WTC11 (cell line): ENCODE results near the gene STAP2. TPM values are rescaled to one million over a fixed set of nuclear protein-coding genes. Genes with fewer than 3 reads are reported as not detected.

Experiments
- ATAC-seq: fragments of 200-7000 bp; cut with Tn5 transposase; 2 replicates; pipeline ENCODE4 v1.10.0; 2021; ENCODE audit warnings: mild to moderate bottlenecking, moderate library complexity
- CTCF ChIA-PET: fragments of 300-600 bp; sonication (Branson Sonifier 250); formaldehyde crosslinking; loops from one replicate; lab custom pipeline; 2021; ENCODE audit warnings: antibody characterized with exemption; lab: Charles Lee
- POLR2A ChIA-PET: fragments of 350-600 bp; sonication (Branson Sonifier 250); formaldehyde crosslinking; loops from one replicate; lab custom pipeline; 2021; ENCODE audit warnings: antibody characterized with exemption; lab: Charles Lee
- DNase-seq: peaks from one replicate; pipeline ENCODE4 v3.0.0; 2021; ENCODE audit warnings: low spot score
- H3K27ac Mint-ChIP-seq: 2 replicates; pipeline ENCODE4 v1.8.0; 2021; ENCODE audit warnings: mixed read lengths
- H3K27me3 Mint-ChIP-seq: 2 replicates; pipeline ENCODE4 v1.8.0; 2021; ENCODE audit warnings: low read depth, mild to moderate bottlenecking, moderate library complexity, mixed read lengths
- H3K36me3 Mint-ChIP-seq: 2 replicates; pipeline ENCODE4 v1.8.0; 2021; ENCODE audit warnings: mixed read lengths
- H3K4me1 Mint-ChIP-seq: 2 replicates; pipeline ENCODE4 v1.8.0; 2022; ENCODE audit warnings: mixed read lengths
- H3K4me3 Mint-ChIP-seq: 2 replicates; pipeline ENCODE4 v1.8.0; 2021; ENCODE audit warnings: mild to moderate bottlenecking, moderate library complexity, mixed read lengths
- H3K9me3 Mint-ChIP-seq: 2 replicates; pipeline ENCODE4 v1.8.0; 2021; ENCODE audit warnings: mixed read lengths
- ATF1 ChIP-seq: sonication (generic); formaldehyde crosslinking; IDR thresholded peaks from 2 replicates; pipeline ENCODE4 v1.8.1; 2023; ENCODE audit warnings: mild to moderate bottlenecking, moderate library complexity, missing genetic modification reagents
- CBFB ChIP-seq: sonication (generic); formaldehyde crosslinking; IDR thresholded peaks from 2 replicates; pipeline ENCODE4 v1.8.1; 2022; ENCODE audit warnings: mild to moderate bottlenecking, low read depth, missing genetic modification reagents
- CREM ChIP-seq: sonication (generic); formaldehyde crosslinking; IDR thresholded peaks from 2 replicates; pipeline ENCODE4 v1.8.1; 2022; ENCODE audit warnings: mild to moderate bottlenecking, missing genetic modification reagents, moderate library complexity
- ETV6 ChIP-seq: sonication (generic); formaldehyde crosslinking; IDR thresholded peaks from 2 replicates; pipeline ENCODE4 v1.8.1; 2022; ENCODE audit warnings: mild to moderate bottlenecking, missing genetic modification reagents
- NFYB ChIP-seq: sonication (generic); formaldehyde crosslinking; conservative IDR thresholded peaks from 2 replicates; pipeline ENCODE4 v1.8.0; 2022; ENCODE audit warnings: low read depth, missing genetic modification reagents
- SMAD3 ChIP-seq: sonication (generic); formaldehyde crosslinking; IDR thresholded peaks from 2 replicates; pipeline ENCODE4 v1.8.0; 2022; ENCODE audit warnings: missing genetic modification reagents, mild to moderate bottlenecking, borderline replicate concordance
- TP53 ChIP-seq: sonication (generic); formaldehyde crosslinking; IDR thresholded peaks from 2 replicates; pipeline ENCODE4 v1.8.1; 2023; ENCODE audit warnings: mild to moderate bottlenecking, missing genetic modification reagents
- ZNF121 ChIP-seq: sonication (generic); formaldehyde crosslinking; IDR thresholded peaks from 2 replicates; pipeline ENCODE4 v1.8.0; 2023; ENCODE audit warnings: missing genetic modification reagents
- ZNF317 ChIP-seq: sonication (generic); formaldehyde crosslinking; IDR thresholded peaks from 2 replicates; pipeline ENCODE4 v1.8.1; 2023; ENCODE audit warnings: low read depth, mild to moderate bottlenecking, moderate library complexity, missing genetic modification reagents, borderline replicate concordance
- ZNF396 ChIP-seq: fragments of 250-450 bp; sonication (Bioruptor Pico); IDR thresholded peaks from 2 replicates; pipeline ENCODE4 v1.8.0; 2021; ENCODE audit warnings: mild to moderate bottlenecking, moderate library complexity, borderline replicate concordance
- total RNA-seq: library from RNA; stranded (reverse); gene quantifications from 3 replicates; pipeline ENCODE4 v1.2.3, GENCODE V29; 2021
- TF ChIP-seq, protein P1 (sequence below): fragments of 250-450 bp; sonication (Bioruptor Pico); conservative IDR thresholded peaks from 2 replicates; pipeline ENCODE4 v1.9.0; 2021; ENCODE audit warnings: mild to moderate bottlenecking
- TF ChIP-seq, protein P2 (sequence below): sonication (generic); formaldehyde crosslinking; IDR thresholded peaks from 2 replicates; pipeline ENCODE4 v1.8.1; 2022; ENCODE audit warnings: mild to moderate bottlenecking, missing genetic modification reagents, moderate library complexity, borderline replicate concordance
- TF ChIP-seq, protein P3 (sequence below): sonication (generic); formaldehyde crosslinking; IDR thresholded peaks from 2 replicates; pipeline ENCODE4 v1.8.1; 2023; ENCODE audit warnings: mild to moderate bottlenecking, missing genetic modification reagents, borderline replicate concordance
- TF ChIP-seq, protein P4 (sequence below): sonication (generic); formaldehyde crosslinking; IDR thresholded peaks from 2 replicates; pipeline ENCODE4 v1.8.1; 2023; ENCODE audit warnings: mild to moderate bottlenecking, missing genetic modification reagents, moderate library complexity
- TF ChIP-seq, protein P5 (sequence below): fragments of 200-600 bp; IDR thresholded peaks from 2 replicates; pipeline ENCODE4 v1.8.0; 2022; ENCODE audit warnings: antibody characterized with exemption
- TF ChIP-seq, protein P6 (sequence below): sonication (generic); formaldehyde crosslinking; IDR thresholded peaks from 2 replicates; pipeline ENCODE4 v1.8.1; 2022; ENCODE audit warnings: low read depth, missing genetic modification reagents, borderline replicate concordance
- TF ChIP-seq, protein P7 (sequence below): sonication (generic); formaldehyde crosslinking; IDR thresholded peaks from 2 replicates; pipeline ENCODE4 v1.8.0; 2023; ENCODE audit warnings: mild to moderate bottlenecking, missing genetic modification reagents

The STAP2 gene
- total RNA-seq, 1 experiment from 2014 or later: 18.2 TPM

DNA sequence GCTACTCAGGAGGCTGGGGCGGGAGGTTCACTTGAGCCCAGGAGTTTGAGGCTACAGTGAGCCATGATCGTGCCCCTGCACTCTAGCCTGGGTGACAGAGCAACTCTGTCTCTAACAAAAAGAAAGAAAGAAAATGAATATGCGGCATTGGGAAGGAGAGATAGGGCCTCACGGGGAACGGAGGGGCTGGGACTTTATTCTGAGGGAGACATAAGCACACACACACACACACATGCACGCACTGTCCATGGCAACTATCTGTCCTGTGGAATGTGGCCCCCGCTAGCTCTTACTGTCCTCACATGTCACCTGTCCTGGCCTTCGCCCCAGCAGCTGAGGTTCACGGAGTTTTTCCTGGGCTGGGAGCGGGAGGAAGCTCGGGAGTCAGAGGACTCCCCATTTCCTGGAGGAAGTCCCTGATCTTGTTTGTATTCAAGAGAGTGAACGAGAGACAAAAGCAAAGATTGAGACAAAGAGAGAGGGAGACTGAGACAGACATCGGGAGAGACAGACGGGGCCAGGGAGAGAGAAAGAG lies 654 bp downstream of the STAP2 start:
- Mint-ChIP-seq H3K9me3 (peaks cover 16% of the 10 kb centered on the region), H3K27ac (peak overlapping the region; percentile 65), H3K36me3 (peaks cover 18% of the 10 kb centered on the region), H3K4me3 (peak overlapping the region; percentile 67), H3K27me3 (peaks cover 24% of the 10 kb centered on the region), H3K4me1 (peaks cover 15% of the 10 kb centered on the region)
- no peak for DNase-seq
- TF ChIP-seq TP53 (CRISPR knock-in tag) (no peak), ZNF396 (CRISPR knock-in tag) (no peak), ZNF121 (no peak), ZNF317 (CRISPR knock-in tag) (no peak)
- TF ChIP-seq, protein P1, sequence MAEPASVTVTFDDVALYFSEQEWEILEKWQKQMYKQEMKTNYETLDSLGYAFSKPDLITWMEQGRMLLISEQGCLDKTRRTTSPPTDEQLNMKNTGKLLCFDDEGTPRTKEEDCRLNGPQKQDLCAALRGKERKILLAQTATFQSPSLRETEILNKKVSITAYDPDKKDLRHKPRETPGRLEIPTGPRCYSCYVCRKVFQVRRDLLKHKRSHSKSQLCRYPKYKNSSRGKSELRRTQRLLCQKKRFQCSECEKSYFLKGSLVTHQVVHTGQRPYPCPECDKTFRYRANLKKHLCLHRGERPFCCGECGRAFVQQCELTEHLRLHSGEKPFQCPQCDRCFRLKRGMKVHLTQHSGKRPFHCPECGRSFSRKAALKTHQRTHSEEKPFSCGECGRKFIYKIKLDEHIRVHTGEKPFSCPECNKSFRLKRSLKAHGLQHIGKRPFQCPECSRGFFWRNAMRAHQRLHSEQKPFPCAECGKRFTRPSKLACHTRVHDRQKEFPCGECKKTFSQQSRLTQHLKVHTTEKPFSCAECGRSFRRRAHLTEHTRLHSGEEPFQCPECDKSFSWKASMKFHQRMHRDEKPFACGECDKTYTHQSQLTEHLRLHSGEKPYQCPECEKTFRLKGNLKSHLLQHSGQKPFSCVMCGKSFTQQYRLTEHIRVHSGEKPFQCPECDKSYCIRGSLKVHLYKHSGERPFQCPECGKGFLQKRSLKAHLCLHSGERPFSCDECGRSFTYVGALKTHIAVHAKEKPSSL (CRISPR knock-in tag): no peak
- TF ChIP-seq, protein P2, sequence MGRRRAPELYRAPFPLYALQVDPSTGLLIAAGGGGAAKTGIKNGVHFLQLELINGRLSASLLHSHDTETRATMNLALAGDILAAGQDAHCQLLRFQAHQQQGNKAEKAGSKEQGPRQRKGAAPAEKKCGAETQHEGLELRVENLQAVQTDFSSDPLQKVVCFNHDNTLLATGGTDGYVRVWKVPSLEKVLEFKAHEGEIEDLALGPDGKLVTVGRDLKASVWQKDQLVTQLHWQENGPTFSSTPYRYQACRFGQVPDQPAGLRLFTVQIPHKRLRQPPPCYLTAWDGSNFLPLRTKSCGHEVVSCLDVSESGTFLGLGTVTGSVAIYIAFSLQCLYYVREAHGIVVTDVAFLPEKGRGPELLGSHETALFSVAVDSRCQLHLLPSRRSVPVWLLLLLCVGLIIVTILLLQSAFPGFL: no peak
- TF ChIP-seq, protein P3, sequence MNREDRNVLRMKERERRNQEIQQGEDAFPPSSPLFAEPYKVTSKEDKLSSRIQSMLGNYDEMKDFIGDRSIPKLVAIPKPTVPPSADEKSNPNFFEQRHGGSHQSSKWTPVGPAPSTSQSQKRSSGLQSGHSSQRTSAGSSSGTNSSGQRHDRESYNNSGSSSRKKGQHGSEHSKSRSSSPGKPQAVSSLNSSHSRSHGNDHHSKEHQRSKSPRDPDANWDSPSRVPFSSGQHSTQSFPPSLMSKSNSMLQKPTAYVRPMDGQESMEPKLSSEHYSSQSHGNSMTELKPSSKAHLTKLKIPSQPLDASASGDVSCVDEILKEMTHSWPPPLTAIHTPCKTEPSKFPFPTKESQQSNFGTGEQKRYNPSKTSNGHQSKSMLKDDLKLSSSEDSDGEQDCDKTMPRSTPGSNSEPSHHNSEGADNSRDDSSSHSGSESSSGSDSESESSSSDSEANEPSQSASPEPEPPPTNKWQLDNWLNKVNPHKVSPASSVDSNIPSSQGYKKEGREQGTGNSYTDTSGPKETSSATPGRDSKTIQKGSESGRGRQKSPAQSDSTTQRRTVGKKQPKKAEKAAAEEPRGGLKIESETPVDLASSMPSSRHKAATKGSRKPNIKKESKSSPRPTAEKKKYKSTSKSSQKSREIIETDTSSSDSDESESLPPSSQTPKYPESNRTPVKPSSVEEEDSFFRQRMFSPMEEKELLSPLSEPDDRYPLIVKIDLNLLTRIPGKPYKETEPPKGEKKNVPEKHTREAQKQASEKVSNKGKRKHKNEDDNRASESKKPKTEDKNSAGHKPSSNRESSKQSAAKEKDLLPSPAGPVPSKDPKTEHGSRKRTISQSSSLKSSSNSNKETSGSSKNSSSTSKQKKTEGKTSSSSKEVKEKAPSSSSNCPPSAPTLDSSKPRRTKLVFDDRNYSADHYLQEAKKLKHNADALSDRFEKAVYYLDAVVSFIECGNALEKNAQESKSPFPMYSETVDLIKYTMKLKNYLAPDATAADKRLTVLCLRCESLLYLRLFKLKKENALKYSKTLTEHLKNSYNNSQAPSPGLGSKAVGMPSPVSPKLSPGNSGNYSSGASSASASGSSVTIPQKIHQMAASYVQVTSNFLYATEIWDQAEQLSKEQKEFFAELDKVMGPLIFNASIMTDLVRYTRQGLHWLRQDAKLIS (CRISPR knock-in tag): no peak
- ATAC-seq: no peak
- POLR2A ChIA-PET: interaction anchor here (1.0 kb wide), 1 partner anchor 10 kb away, joined by 4 read pairs; no protein-coding TSS in a partner anchor
- CTCF ChIA-PET: interaction anchor here (1.0 to 3.9 kb wide), 5 partner anchors 15 to 186 kb away, joined by 3 to 29 read pairs (median 5); no protein-coding TSS in a partner anchor

DNA sequence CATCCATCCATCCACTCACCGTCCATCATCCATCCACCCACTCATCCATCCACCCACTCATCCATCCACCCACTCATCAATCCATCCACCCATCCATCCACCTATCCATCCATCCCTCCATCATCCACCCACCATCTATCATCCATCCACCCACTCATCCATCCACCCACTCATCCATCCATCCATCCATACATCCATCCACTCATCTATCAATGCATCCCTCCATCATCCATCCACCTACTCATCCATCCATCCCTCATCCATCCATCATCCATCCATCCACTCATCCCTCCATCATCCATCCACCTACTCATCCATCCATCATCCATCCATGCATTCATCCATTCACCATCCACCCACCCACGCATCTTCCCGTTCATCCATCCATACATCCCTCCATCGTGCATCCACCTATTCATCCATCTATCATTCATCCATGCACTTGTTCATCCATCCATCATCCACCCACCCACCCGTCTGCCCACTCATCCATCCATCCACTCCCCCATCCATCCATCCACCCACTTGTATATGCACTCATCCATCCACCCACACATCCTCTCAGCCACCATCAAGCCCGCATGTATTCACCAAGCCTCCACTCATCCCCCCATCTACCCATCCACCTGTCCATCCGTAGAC lies 3.6 kb downstream of the STAP2 start:
- Mint-ChIP-seq H3K36me3 (peaks cover 18% of the 10 kb centered on the region), H3K27ac (no peak overlapping the region), H3K4me3 (no peak overlapping the region), H3K4me1 (peaks cover 12% of the 10 kb centered on the region), H3K9me3 (peaks cover 16% of the 10 kb centered on the region), H3K27me3 (peaks cover 12% of the 10 kb centered on the region)
- no peak for ATAC-seq
- ChIA-PET CTCF (no interaction called here), POLR2A (no interaction called here)
- DNase-seq: no peak
- no peak for TF ChIP-seq NFYB
- TF ChIP-seq, protein P4, sequence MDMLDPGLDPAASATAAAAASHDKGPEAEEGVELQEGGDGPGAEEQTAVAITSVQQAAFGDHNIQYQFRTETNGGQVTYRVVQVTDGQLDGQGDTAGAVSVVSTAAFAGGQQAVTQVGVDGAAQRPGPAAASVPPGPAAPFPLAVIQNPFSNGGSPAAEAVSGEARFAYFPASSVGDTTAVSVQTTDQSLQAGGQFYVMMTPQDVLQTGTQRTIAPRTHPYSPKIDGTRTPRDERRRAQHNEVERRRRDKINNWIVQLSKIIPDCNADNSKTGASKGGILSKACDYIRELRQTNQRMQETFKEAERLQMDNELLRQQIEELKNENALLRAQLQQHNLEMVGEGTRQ (CRISPR knock-in tag): no peak
- TF ChIP-seq, protein P5, sequence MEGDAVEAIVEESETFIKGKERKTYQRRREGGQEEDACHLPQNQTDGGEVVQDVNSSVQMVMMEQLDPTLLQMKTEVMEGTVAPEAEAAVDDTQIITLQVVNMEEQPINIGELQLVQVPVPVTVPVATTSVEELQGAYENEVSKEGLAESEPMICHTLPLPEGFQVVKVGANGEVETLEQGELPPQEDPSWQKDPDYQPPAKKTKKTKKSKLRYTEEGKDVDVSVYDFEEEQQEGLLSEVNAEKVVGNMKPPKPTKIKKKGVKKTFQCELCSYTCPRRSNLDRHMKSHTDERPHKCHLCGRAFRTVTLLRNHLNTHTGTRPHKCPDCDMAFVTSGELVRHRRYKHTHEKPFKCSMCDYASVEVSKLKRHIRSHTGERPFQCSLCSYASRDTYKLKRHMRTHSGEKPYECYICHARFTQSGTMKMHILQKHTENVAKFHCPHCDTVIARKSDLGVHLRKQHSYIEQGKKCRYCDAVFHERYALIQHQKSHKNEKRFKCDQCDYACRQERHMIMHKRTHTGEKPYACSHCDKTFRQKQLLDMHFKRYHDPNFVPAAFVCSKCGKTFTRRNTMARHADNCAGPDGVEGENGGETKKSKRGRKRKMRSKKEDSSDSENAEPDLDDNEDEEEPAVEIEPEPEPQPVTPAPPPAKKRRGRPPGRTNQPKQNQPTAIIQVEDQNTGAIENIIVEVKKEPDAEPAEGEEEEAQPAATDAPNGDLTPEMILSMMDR: no peak
- TF ChIP-seq ATF1 (CRISPR knock-in tag): no peak
- TF ChIP-seq, protein P6, sequence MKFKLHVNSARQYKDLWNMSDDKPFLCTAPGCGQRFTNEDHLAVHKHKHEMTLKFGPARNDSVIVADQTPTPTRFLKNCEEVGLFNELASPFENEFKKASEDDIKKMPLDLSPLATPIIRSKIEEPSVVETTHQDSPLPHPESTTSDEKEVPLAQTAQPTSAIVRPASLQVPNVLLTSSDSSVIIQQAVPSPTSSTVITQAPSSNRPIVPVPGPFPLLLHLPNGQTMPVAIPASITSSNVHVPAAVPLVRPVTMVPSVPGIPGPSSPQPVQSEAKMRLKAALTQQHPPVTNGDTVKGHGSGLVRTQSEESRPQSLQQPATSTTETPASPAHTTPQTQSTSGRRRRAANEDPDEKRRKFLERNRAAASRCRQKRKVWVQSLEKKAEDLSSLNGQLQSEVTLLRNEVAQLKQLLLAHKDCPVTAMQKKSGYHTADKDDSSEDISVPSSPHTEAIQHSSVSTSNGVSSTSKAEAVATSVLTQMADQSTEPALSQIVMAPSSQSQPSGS (CRISPR knock-in tag): no peak
- TF ChIP-seq, protein P2: no peak
- TF ChIP-seq SMAD3: no peak
- TF ChIP-seq, protein P7, sequence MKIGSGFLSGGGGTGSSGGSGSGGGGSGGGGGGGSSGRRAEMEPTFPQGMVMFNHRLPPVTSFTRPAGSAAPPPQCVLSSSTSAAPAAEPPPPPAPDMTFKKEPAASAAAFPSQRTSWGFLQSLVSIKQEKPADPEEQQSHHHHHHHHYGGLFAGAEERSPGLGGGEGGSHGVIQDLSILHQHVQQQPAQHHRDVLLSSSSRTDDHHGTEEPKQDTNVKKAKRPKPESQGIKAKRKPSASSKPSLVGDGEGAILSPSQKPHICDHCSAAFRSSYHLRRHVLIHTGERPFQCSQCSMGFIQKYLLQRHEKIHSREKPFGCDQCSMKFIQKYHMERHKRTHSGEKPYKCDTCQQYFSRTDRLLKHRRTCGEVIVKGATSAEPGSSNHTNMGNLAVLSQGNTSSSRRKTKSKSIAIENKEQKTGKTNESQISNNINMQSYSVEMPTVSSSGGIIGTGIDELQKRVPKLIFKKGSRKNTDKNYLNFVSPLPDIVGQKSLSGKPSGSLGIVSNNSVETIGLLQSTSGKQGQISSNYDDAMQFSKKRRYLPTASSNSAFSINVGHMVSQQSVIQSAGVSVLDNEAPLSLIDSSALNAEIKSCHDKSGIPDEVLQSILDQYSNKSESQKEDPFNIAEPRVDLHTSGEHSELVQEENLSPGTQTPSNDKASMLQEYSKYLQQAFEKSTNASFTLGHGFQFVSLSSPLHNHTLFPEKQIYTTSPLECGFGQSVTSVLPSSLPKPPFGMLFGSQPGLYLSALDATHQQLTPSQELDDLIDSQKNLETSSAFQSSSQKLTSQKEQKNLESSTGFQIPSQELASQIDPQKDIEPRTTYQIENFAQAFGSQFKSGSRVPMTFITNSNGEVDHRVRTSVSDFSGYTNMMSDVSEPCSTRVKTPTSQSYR (CRISPR knock-in tag): no peak
- TF ChIP-seq CBFB (CRISPR knock-in tag): no peak
- TF ChIP-seq CREM: no peak
- no peak for TF ChIP-seq ETV6 (CRISPR knock-in tag)
